Stimulated activated CD4-positive, alpha-beta T cell treated with anti-CD3 and anti-CD28 coated beads, TNF-alpha, amount 100 ng/mL, for 1 hour (primary cell): ENCODE data around the gene CEP89.
A peak's percentile ranks its signal among the peaks of the same experiment; 100 is the strongest.
"Not testable (repeated sequence)": the region's sequence is repeated elsewhere in the genome, so short reads cannot be mapped to it uniquely, and the experiment has no call there.

Source experiments
- DNase-seq, 3 donors: peaks; one replicate each; pipeline ENCODE4 v3.0.0-alpha.2; 2020; ENCODE audit warnings: low read depth in 3 of 3, low spot score in 1 of 3

Gene CEP89

DNA sequence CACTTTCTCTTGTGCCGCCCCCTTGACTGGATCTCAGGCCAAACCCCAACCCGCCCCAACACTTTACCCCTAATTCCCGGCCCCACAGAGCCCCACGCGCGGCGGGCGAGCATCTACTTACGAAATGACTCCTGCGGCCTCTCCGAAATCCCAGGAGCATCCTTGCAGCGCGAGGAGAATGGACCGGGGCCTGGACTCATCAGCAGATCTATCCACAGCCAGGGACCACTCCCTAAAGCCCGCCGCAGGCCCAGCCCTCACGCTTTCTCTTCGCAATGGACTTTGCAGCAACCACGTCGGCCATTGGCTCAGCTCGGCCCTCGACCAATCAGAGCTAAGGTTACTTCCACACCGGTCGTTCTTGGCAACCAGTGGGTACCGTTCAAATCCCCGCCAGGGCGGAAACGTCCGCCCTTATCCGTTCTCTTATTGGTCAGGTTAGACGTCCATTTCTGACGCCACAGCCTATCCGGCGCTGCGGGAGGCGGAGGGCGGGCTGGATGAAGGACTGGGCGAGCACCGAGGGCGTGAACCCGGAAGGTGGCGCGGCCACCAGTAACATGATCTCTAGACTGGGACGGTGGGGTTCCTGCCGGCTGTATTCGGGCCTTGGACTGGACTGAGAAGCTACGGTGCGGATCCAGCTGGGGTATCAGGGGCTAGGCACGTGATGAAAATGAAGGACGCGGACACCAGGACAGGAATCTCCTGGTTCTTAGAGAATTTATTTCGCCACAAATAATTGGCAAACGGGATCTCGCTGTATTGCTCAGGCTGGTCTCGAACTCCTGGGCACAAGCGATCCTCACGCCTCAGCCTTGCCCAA, at the start of gene CEP89, which contains the start of gene FAAP24:
Gene CEP89 (minus strand): TSS at position 244 of the 826 bp plus-strand sequence. CDS start 84 bp downstream, at position 160.
Gene FAAP24 (plus strand): TSS at position 528 of the 826 bp plus-strand sequence. CDS start 955 bp downstream, outside the sequence.
- DNase-seq, result peak; percentile 94 to 97 (median 96)

DNA sequence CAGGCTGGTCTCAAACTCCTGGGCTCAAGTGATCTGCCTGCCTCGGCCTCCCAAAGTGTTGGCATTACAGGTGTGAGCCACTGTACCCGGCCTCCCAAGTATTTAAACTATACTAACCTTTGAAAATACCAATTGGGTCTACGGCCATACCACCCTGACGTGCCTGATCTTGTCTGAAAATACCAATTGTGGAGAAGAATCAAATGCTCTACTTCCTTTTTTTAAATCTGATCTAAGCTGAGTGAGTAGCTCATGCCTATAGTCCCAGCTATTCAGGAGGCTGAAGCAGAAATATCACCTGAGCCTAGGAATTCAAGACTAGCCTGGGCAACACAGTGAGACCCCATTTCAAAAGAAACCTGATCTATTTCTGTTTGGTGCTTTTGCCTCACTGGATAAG, 39.1 kb upstream of the CEP89 start:
- DNase-seq, result not testable (repeated sequence)

DNA sequence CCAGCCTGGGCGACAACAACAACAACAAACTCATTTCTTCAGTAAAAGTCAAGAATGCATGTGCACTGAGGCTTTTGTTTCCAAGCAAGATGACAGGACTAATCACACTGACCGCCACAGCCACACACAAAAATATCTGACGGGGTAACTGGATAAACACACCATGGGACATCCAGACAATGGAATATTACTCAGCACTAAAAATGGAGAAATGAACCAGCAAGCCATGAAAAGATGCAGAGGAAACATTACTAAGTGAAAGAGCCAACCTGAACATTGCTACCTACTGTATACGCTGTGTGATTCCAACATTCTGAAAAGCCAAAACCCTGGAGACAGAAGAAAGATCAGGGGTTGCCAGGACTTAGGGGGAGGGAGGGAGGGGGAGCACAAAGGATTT, 37.0 kb upstream of the CEP89 start:
- no peak for DNase-seq

DNA sequence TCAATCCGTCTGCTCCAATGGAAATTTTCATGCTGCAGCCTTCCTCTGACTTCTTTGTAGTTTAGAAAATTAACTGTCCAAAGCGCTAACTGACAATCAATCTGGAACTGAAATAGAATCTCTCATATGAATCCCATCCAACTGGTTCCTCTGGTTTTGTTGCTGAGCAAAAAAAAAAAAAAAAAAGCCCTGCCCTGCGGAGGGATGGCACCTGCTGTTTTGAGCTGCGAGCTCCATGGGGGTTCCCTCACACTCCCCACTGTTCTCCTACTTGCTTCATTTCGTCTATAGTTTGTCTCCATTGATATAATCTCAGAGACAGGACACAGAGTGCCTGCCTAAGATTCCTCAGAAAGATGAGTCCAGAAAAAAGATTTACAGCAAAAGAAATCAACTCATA, 33.7 kb upstream of the CEP89 start:
- no peak for DNase-seq

DNA sequence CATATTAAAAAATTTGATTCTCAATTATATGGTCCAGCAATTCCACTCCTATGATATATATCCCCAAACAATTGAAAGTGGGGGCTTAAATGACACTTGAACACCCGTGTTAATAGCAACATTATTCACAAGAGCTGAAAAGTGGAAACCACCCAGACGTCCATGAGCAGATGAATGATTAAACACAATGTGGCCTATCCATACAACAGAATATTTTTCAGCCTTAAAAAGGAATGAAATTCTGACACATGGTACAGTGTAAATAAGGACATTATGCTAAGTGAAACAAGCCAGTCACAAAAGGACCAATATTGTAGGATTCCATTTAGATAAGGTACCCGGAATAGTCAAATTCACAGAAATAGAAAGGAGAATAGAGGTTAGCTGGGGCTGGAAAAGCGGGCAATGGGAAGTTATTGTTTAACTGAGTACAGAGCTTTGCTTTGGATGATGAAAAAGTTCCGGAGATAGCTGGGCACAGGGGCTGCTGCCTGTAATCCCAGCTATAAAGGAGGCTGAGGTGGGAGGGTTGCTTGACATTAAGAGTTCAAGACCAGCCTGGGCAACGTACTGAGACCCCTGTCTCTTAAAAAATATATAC, 31.8 kb upstream of the CEP89 start:
- DNase-seq, result not testable (repeated sequence)

DNA sequence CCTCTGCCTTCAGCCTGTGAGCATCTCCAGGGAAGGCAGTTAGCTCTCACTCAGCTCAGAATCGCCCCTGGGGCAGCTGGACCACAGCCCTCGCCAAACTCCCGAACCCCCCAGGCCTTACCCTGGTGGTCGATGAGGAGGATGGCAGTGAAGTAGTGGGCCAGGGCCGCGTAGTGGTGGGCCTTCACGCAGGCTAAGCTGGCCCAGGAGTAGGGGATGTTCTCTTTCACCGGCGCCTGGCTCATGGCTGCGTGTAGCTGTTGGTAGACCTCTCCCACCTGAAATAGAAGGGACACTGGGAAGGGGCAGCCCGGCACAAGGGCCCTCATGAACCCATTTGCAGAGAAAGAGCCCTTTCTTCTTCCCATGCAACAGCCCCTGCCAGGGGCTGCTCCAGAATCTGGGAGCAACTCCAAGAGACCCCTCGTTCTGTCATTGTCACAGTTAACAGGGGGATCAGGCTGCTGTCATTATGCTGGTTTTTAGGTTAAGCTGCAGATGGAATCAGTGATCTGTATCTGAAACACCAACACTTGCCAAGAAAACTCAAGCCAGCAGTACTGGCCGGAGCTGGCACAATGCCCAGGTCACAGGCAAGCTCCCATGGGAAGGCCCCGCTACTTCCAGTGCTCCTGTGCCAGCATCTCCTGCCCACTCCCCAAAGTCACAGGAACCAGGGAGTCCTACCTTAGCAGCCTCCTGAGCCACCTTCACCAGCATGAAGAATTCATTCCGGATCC, 30.5 kb upstream of the CEP89 start:
- not testable (repeated sequence) for DNase-seq

DNA sequence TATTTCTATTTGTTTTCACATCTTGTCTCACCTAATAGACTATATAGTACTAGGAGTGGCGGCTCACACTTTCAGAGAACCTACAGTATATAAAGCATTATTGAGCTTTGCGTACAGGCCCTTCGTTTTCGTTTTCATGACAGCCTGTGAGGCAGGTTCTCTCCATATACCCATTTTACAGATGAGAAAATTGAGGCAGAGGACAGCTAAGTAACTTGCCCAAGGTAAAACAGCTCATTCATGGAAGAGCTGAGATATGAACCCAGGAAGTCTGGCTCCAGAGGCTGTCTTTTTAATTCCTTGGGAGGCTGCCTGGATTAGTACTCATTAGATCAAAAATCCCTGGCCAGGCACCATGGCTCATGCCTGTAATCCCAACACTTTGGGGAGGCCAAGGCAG, 29.2 kb upstream of the CEP89 start:
- no peak for DNase-seq

DNA sequence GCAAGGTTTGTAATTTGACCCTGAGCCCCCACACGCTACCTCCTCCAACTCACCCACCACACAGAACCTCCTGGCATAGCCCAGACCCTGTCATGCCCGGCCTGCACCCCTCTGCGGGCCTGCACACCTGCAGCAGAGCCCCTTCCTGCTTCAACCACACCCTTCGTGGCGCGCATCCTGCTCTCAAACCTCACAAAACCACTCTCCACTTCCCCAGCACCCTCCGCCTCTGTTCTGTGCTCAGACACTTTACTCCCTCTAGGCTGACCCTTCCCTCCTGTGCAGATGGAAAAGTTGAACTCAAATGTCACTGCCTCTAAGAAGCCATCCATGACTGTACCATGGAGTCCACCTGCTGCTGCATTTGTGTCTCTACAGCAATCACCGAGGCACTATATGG, 28.8 kb upstream of the CEP89 start:
- DNase-seq, result no peak

DNA sequence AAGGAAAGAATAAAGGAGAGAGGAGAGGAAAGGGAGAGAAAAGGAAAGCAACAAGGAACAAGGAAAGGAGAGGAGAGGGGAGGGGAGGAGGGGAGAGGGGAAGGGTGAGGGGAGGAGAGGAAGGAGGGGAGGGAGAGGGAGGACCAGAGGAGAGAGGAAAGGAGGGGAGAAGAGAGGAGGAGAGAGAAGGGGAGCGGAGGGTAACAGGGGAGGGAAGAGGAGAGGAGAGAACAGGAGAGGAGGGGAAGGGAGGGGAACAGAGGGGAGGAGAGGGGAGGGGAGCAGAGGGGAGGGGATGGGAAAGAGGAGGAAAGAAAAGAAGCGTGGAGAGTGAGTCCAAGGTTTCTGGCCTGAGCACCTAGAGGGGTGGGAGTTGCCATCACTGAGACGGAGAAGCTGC, 27.0 kb upstream of the CEP89 start:
- no peak for DNase-seq

DNA sequence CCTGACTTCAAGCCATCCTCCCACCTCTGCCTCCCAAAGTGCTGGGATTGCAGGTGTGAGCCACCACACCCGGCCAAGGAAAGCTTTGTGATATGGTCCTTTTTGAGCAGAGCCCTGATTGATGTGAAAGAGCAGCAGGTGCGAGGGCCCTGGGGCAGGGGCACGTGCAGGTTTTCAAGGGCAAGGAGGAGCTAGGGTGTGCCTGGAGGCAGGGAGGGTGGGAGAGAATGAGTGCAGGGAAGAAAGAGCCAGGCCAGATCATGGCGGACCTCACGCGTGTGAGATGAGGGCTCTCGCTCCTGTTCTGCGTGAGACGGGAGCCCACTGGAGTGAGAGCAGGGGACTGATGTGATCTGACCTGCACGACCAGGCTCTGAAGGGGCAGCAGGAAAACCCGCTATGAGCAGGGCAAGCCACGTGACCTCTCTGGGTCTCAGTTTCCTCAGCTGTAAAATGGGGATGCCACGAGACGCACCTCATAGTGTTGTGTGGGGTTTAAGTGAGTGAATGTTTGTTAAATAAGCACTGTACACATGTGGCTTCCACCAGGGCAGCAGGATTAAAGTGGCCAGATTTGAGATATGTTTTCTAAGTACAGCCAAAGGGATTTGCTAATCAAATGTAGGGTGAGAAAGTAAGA, 26.1 kb upstream of the CEP89 start:
- no peak for DNase-seq

DNA sequence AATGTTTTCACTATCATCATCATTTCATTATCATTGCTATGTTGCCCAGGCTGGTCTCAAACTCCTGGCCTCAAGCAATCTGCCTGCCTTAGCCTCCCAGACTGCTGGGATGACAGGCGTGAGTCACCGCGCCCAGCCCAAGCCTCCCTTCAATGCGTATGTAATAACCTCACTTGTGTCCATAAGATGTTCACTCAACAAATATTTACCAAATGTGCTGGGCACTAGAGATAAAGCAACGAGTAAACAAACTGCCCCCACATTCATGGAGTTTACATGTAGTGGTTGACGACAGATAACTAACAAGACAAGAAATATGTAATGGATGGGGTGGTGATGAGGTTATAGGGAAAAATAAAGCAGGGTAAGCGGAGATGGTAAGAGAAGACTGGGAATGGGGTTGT, 25.3 kb upstream of the CEP89 start:
- not testable (repeated sequence) for DNase-seq

DNA sequence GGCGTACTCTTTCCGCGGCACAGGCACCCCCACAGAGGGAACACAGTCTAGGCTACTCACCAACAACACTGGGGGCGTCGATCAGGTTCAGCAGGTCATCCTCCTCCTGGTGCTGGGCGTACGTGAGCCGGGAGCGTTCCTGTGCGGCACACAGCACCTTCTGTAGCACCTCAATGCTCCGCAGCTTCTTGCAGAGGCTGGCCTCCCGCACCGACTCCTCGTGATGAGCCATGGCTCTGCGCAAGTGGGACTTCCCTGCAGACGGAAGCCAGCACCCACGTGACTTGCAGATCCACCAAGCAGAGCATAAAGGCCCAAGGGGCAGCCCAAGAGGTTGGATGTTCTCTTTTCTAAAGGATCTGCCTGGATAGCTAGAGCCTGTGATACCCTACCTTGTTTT, 24.2 kb upstream of the CEP89 start:
- DNase-seq, result not testable (repeated sequence)

DNA sequence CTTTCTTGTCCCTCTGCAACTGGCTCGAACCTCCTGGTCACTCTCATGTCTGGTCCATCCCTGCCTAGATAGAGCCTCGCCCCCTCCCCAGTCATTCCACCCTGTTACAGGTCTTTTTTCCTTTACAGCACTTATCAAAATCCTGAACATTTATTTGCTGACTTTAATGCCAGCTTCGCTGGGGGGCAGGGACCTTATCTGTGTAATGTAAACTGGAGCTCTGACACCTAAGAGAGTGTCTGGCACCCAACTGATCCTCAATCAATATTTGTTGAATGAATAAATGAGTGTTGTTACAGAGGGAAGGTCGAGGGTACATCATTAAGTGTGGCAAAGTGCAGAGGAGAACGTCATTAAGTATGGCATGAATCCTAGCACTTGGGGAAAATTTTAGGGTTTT, 17.0 kb upstream of the CEP89 start:
- no peak for DNase-seq

DNA sequence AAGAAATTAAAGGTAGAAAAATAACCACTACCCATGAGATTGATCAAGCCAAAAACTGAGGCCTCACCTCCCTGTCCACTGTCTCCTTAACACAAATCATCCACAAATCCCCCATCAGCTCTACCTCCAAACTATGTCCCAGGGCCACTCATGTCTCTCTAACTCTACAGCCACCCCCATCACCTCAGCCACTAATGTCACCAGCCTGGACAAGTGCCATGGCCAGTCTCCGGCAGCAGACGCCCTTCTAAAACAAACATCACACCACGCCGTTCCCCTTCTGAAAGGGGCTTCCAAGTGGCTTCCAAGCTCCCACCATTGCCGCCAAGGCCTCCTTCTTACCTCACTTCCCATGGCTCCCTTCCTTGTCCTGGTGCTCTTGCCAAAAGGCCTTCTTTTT, 16.5 kb upstream of the CEP89 start:
- not testable (repeated sequence) for DNase-seq

DNA sequence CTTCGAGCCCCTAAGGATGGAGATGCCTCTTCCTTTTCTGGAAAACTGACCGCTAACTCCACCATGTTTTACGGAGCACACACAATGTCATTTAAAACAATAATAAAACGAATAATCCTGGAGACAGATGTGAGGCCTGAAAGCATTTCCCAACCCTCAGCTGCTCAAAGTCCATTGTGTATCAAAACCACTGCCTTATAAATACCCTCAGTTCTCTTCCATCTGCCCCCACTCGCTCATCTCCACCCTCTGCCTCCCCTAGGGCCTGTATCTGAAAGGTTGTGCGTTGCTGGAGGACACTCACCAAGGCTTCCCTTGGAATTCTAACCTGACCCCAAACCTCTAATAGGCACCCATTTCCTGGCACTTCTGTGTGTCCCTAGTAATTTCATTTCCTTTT, 10.7 kb upstream of the CEP89 start:
- not testable (repeated sequence) for DNase-seq

DNA sequence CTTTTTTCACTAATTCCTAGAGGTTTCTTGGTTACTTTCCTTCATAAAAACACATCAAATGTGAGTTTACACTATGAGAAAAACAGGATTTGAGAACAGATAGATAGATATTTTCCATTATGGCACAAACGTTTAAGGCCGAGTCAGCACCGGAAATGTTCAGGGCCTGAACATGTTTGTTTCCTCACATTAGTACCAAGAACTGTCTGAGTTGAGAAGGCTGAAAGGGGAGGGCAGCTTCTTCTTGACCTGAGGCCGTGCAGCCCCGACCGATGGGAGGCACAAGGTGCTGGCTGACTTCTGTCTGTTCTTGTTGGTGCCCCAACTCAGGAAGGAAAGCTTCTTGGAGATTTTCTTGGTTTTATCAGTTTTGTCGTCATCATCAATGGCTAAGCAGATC, 8.0 kb upstream of the CEP89 start:
- DNase-seq, result not testable (repeated sequence)

DNA sequence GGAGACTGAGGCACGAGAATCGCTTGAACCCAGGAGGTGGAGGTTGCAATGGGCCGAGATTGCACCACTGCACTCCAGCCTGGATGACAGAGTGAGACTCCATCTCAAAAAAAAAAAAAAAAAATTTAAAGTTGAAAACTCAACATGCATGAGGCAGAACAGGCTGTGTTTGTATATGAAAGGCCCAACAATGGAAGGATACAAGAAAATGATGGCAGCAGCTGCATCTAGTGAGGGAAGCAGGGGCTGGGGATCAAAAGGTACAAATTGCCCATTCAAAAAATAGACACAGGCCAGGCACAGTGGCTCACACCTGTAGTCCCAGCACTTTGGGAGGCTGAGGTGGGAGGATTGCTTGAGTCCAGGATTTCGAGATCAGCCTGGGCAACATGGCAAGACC, 6.1 kb upstream of the CEP89 start:
- DNase-seq, result not testable (repeated sequence)

DNA sequence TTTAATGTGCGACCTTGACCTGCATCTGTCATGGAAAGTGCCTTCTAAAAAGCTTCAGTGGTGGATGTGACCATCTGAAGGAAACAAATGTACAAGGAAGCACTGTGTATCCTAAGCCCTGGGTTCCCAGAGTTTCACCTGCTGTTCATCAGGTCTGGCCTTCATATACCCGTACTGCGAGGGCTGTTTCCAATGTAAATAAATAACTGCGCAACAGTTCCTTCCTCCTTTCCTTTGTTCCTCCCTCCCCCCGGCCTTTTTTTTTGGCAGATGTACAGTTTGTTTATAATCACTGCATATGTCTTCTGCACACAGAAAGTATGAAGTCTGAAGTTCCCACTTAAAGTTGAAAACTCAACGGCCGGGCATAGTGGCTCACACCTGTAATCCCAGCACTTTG, 5.5 kb upstream of the CEP89 start:
- DNase-seq, result no peak

DNA sequence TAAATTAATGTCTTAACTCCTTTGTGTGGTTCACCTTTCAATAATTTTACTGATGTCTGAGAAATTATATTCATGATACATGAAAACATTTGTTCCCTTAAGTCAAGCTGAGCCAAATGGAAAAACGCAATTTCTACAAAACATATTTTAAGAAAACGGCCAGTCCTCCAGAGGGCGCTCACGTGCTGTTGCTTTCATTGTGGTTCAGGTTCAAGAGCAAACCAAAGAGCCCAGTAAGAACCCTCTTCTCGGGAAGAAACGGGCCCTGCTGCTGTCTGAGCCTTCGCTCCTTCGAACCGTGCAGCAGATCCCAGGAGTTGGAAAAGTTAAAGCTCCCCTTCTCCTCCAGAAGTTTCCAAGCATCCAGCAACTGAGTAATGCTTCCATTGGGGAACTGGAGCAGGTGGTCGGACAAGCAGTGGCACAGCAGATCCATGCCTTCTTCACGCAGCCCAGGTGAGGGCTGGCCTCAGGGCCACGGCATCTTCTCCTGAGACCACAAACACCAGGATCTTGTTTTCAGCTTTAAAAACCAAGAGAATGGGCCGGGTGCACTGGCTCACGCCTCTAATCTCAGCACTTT, 4.6 kb upstream of the CEP89 start:
- DNase-seq, result peak; percentile 20 to 61 (median 31)

DNA sequence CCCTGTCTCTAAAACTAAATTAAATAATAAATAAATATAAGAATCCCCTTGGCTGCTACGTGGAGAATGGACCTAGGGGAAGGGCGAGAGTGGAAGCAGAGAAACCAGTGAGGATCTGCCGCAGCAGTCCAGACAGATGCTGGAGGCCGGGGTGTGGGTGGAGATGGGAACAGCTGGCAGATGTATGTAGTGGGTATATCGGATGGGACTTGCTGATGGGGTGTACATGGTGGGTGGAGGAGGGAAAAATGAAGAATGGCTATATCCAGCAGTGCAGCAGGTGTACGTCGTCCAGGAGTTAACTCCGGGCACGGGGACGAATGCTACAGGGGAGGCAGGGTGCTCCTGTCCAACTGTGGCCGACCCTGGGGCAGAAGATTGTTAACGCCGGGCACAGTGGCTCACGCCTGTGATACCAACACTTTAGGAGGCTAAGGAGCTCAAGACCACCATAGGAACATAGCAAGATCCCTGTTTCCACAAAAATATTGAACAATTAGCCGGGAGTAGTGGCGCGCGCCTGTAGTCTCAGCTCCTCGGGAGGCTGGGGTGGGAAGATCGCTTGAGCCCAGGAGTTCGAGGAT, 654 bp downstream of the CEP89 start:
- DNase-seq, result no peak

DNA sequence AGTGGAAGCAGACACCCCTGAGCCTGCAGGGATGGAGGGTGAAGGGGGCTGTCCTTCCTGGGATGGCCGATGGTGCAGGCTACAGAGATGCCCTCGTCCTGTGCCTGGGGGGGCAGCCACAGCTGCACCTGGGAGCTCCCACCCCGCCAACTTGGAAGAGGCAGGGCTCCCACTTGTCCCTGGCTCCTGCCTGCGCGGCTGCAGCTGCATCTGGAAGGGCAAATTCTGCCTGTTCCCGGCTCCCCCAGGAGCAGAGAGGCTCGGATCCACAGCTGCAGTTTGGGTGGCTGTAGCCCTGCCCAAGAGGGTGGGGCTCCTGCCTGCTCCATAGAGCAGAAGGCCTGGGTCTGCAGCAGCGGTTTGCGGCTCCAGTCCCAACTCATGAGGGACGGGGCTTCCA, 2.2 kb downstream of the CEP89 start:
- DNase-seq, result no peak
